ENCODE data around the gene SIGLEC14.

- TF ChIP-seq POLR2A (IDR thresholded peaks at IDR 0.05; ENCODE audit: low read depth, low read length), result no peak
- no peak for TF ChIP-seq POU2F2 (IDR thresholded peaks at IDR 0.05; ENCODE audit: low read depth, low read length)
- no peak for TF ChIP-seq TAF1 (IDR thresholded peaks at IDR 0.05; ENCODE audit: low read depth, low read length)
- TF ChIP-seq POLR2AphosphoS5 (IDR thresholded peaks at IDR 0.05; ENCODE audit: low read depth, low read length), result no peak
- TF ChIP-seq SPI1 (IDR thresholded peaks at IDR 0.05; ENCODE audit: low read depth, low read length), result no peak
- no peak for TF ChIP-seq PAX5 (IDR thresholded peaks at IDR 0.05; ENCODE audit: insufficient read depth, low read length, severe bottlenecking)
These were observed 53.3 kb downstream of the SIGLEC14 start for GRCh38 chr19:51593138-51593890.
